Activated CD8-positive, alpha-beta T cell treated with anti-CD3 and anti-CD28 coated beads, Interleukin-2, amount 10 ng/mL, durations not matched to agents 7 days and 5 days (primary cell): ENCODE data around the gene LCP1. TPM values are rescaled to one million over a fixed set of nuclear protein-coding genes. Genes with fewer than 3 reads are reported as not detected.
A peak's percentile ranks its signal among the peaks of the same experiment; 100 is the strongest.

Experiments used
- ATAC-seq: fragments of 150-1000 bp; cut with Tn5 transposase; one replicate; pipeline ENCODE4 v1.10.0; 2021; ENCODE audit warnings: moderate library complexity
- CTCF ChIA-PET: fragments of 350-600 bp; sonication (Branson Sonifier 250); formaldehyde crosslinking; loops from one replicate; lab custom pipeline; 2021; ENCODE audit warnings: antibody characterized with exemption; lab: Charles Lee
- POLR2A ChIA-PET: fragments of 350-600 bp; sonication (Branson Sonifier 250); formaldehyde crosslinking; loops from one replicate; lab custom pipeline; 2021; ENCODE audit warnings: antibody characterized with exemption; lab: Charles Lee
- DNase-seq: peaks from one replicate; pipeline ENCODE4 v3.0.0-alpha.2; 2020
- H3K27ac Mint-ChIP-seq: one replicate; pipeline ENCODE4 v1.8.0; 2021; ENCODE audit warnings: mild to moderate bottlenecking, mixed read lengths
- H3K27me3 Mint-ChIP-seq: one replicate; pipeline ENCODE4 v1.8.0; 2021; ENCODE audit warnings: low read depth, mixed read lengths
- H3K36me3 Mint-ChIP-seq: one replicate; pipeline ENCODE4 v1.8.0; 2021; ENCODE audit warnings: low read depth, mixed read lengths
- H3K4me1 Mint-ChIP-seq: one replicate; pipeline ENCODE4 v1.8.0; 2021; ENCODE audit warnings: low read depth, mixed read lengths
- H3K4me3 Mint-ChIP-seq: one replicate; pipeline ENCODE4 v1.8.0; 2021; ENCODE audit warnings: mild to moderate bottlenecking, mixed read lengths
- H3K9me3 Mint-ChIP-seq: one replicate; pipeline ENCODE4 v1.8.0; 2022; ENCODE audit warnings: mixed read lengths; ENCODE audit not compliant: insufficient read depth
- total RNA-seq, 2 experiments: library from RNA; stranded (reverse); gene quantifications; one replicate each; pipeline ENCODE4 v1.2.3, GENCODE V29; 2021

LCP1 gene
- total RNA-seq, 2 experiments from 2014 or later, result 1,296 to 1,321 TPM

- no peak overlapping the region for H3K4me3 Mint-ChIP-seq
- CTCF ChIA-PET, result interaction anchor here (0.9 to 4.0 kb wide), 4 partner anchors 14 to 192 kb away, joined by 3 to 32 read pairs (median 4); no protein-coding TSS in a partner anchor
- H3K27me3 Mint-ChIP-seq, result no peaks in the 10 kb centered on the region
- peak overlapping the region; percentile 16 for H3K27ac Mint-ChIP-seq
- no peak for ATAC-seq
- H3K4me1 Mint-ChIP-seq, result peaks cover 45% of the 10 kb centered on the region
- no peaks in the 10 kb centered on the region for H3K9me3 Mint-ChIP-seq
- DNase-seq, result no peak
- POLR2A ChIA-PET, result interaction anchor here (0.8 kb wide), 1 partner anchor 11 kb away, joined by 3 read pairs; no protein-coding TSS in a partner anchor
- peaks cover 80% of the 10 kb centered on the region for H3K36me3 Mint-ChIP-seq
These were observed 52.9 kb downstream of the LCP1 start for GRCh38 chr13:46129124-46129523.

GRCh38 chr13:46127358-46128023 is 54.5 kb downstream of the LCP1 start:
- DNase-seq, result no peak
- H3K4me1 Mint-ChIP-seq, result peaks cover 41% of the 10 kb centered on the region

GRCh38 chr13:46126552-46127357 is 55.2 kb downstream of the LCP1 start:
- H3K9me3 Mint-ChIP-seq, result no peaks in the 10 kb centered on the region
- H3K36me3 Mint-ChIP-seq, result peaks cover 59% of the 10 kb centered on the region
- H3K4me3 Mint-ChIP-seq, result no peak overlapping the region
- ChIA-PET CTCF (interaction anchor here (0.6 to 4.0 kb wide), 38 partner anchors 8 to 1080 kb away, joined by 3 to 32 read pairs (median 5); partner anchors contain the start of gene CPB2), POLR2A (interaction anchor here (0.5 to 1.3 kb wide), 8 partner anchors 8 to 174 kb away, joined by 3 to 4 read pairs (median 3); partner anchors contain the start of gene ZC3H13)
- H3K27ac Mint-ChIP-seq, result peak overlapping the region; percentile 56
- H3K27me3 Mint-ChIP-seq, result no peaks in the 10 kb centered on the region
- DNase-seq (peak; percentile 78), ATAC-seq (peak; percentile 77)
- peaks cover 35% of the 10 kb centered on the region for H3K4me1 Mint-ChIP-seq

More at GRCh38 chr13:46127358-46128023, 54.5 kb downstream of the LCP1 start:
- CTCF ChIA-PET, result interaction anchor here (1.1 to 4.0 kb wide), 21 partner anchors 8 to 618 kb away, joined by 3 to 32 read pairs (median 6); no protein-coding TSS in a partner anchor
- Mint-ChIP-seq H3K36me3 (peaks cover 66% of the 10 kb centered on the region), H3K9me3 (no peaks in the 10 kb centered on the region), H3K4me3 (no peak overlapping the region), H3K27me3 (no peaks in the 10 kb centered on the region), H3K27ac (peak overlapping the region; percentile 2)
- no peak for ATAC-seq
- POLR2A ChIA-PET, result interaction anchor here (0.7 to 1.3 kb wide), 3 partner anchors 7 to 75 kb away, joined by 3 read pairs; partner anchors contain the start of gene ZC3H13

- H3K9me3 Mint-ChIP-seq, result no peaks in the 10 kb centered on the region
- ATAC-seq (no peak), DNase-seq (no peak)
- H3K27me3 Mint-ChIP-seq, result no peaks in the 10 kb centered on the region
- peaks cover 52% of the 10 kb centered on the region for H3K36me3 Mint-ChIP-seq
- ChIA-PET CTCF (interaction anchor here (0.6 to 4.0 kb wide), 35 partner anchors 8 to 1079 kb away, joined by 3 to 32 read pairs (median 5); partner anchors contain the start of gene CPB2), POLR2A (interaction anchor here (0.5 to 1.3 kb wide), 6 partner anchors 9 to 175 kb away, joined by 3 to 4 read pairs (median 3); partner anchors contain the start of gene ZC3H13)
- no peak overlapping the region for H3K4me3 Mint-ChIP-seq
- H3K27ac Mint-ChIP-seq, result peak overlapping the region; percentile 57
- peaks cover 35% of the 10 kb centered on the region for H3K4me1 Mint-ChIP-seq
These were observed 55.9 kb downstream of the LCP1 start for GRCh38 chr13:46126056-46126455.

DNA sequence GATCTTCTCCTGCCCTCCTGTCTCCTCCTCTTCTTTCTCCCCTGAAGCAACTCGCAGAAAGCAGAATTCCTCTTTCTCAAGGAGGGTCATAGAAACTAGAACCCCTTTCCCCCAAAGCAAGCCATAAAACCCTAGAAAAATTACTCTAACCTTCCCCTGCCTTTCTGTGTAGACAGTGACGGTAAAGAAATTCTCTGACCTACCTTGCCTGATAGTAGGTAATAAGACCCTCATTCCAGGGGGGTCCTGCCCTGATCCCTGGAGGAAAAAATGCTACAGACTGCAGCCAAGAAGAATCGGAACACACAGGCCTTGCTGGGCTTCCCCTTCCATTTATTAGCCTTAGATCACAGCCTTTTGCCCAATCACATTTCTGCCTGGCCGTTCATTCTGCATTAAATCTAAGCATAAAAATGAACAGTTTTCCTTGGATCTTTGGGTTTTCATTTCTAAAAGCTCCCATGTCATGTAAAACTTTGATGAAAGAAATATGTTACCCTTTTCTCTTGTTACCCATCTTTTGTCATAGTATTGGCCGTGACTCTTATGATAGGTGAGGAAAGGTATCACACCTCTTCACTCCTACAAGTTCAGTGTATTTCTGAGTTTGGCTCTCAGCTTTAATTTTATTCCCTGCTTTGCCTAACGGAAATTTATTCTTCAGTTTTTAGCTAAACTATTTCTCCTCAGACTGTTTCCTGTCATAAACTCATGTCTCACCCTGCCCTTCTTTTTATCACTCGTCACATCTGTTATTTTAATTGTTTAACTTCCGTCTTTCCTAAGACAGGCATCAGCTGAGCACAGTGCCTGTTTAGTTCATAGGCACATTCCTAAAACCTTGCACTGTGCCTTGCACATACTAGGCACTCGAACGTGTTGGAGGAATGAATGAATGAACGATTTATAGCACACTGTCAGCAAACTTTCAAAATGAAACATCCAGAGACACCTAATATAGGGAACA is 56.7 kb downstream of the LCP1 start:
- DNase-seq (no peak), ATAC-seq (no peak)
- H3K27ac Mint-ChIP-seq, result peak overlapping the region; percentile 57
- no peaks in the 10 kb centered on the region for H3K9me3 Mint-ChIP-seq
- CTCF ChIA-PET, result interaction anchor here (0.9 to 4.0 kb wide), 20 partner anchors 10 to 1078 kb away, joined by 3 to 32 read pairs (median 6); partner anchors contain the start of gene CPB2
- H3K4me1 Mint-ChIP-seq, result peaks cover 33% of the 10 kb centered on the region
- POLR2A ChIA-PET, result interaction anchor here (0.6 to 1.2 kb wide), 3 partner anchors 10 to 167 kb away, joined by 3 read pairs; no protein-coding TSS in a partner anchor
- no peak overlapping the region for H3K4me3 Mint-ChIP-seq
- H3K36me3 Mint-ChIP-seq, result peaks cover 44% of the 10 kb centered on the region
- no peaks in the 10 kb centered on the region for H3K27me3 Mint-ChIP-seq

GRCh38 chr13:46124531-46124966 is 57.4 kb downstream of the LCP1 start:
- peak; percentile 18 for ATAC-seq
- no peak for DNase-seq
- Mint-ChIP-seq H3K4me1 (peaks cover 32% of the 10 kb centered on the region), H3K27ac (peak overlapping the region; percentile 57), H3K36me3 (peaks cover 37% of the 10 kb centered on the region), H3K4me3 (no peak overlapping the region), H3K9me3 (no peaks in the 10 kb centered on the region), H3K27me3 (no peaks in the 10 kb centered on the region)
- POLR2A ChIA-PET, result interaction anchor here (1.2 kb wide), 1 partner anchor 25 kb away, joined by 3 read pairs; no protein-coding TSS in a partner anchor
- CTCF ChIA-PET, result interaction anchor here (3.5 kb wide), 1 partner anchor 35 kb away, joined by 29 read pairs; no protein-coding TSS in a partner anchor

DNA sequence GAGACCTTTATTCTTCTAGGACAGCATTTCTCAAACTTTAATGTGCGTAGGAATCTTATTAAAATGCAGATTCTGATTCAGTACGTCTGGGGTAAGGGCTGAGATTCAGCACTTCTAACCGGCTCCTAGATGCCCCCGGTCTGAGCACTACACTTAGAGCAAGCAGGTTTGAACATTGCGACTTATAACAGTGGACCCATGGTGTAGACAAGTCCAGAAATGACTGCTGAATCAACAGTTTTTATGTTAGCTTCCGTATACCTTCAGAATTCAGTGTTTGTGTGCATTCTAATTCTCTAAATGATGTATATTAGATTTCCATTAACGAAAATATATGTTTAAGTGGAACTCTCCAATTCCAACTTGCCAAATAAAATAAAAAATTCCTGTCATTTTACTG is 59.7 kb downstream of the LCP1 start:
- CTCF ChIA-PET, result no interaction called here
- POLR2A ChIA-PET, result no interaction called here
- H3K27ac Mint-ChIP-seq, result no peak overlapping the region
- no peak for ATAC-seq
- H3K9me3 Mint-ChIP-seq, result no peaks in the 10 kb centered on the region
- no peak for DNase-seq
- peaks cover 29% of the 10 kb centered on the region for H3K4me1 Mint-ChIP-seq
- peaks cover 25% of the 10 kb centered on the region for H3K36me3 Mint-ChIP-seq
- H3K4me3 Mint-ChIP-seq, result no peak overlapping the region
- H3K27me3 Mint-ChIP-seq, result peaks cover 8% of the 10 kb centered on the region

GRCh38 chr13:46121597-46122163 is 60.3 kb downstream of the LCP1 start:
- DNase-seq (no peak), ATAC-seq (no peak)
- Mint-ChIP-seq H3K4me1 (peaks cover 24% of the 10 kb centered on the region), H3K27me3 (peaks cover 10% of the 10 kb centered on the region), H3K27ac (no peak overlapping the region), H3K4me3 (no peak overlapping the region), H3K36me3 (peaks cover 20% of the 10 kb centered on the region), H3K9me3 (no peaks in the 10 kb centered on the region)
- CTCF ChIA-PET, result no interaction called here
- POLR2A ChIA-PET, result no interaction called here

GRCh38 chr13:46121033-46121432 is 60.9 kb downstream of the LCP1 start:
- Mint-ChIP-seq H3K27me3 (peaks cover 12% of the 10 kb centered on the region), H3K36me3 (peaks cover 14% of the 10 kb centered on the region), H3K9me3 (no peaks in the 10 kb centered on the region), H3K4me3 (no peak overlapping the region), H3K4me1 (peaks cover 18% of the 10 kb centered on the region), H3K27ac (no peak overlapping the region)
- DNase-seq (no peak), ATAC-seq (no peak)
- ChIA-PET POLR2A (no interaction called here), CTCF (no interaction called here)

DNA sequence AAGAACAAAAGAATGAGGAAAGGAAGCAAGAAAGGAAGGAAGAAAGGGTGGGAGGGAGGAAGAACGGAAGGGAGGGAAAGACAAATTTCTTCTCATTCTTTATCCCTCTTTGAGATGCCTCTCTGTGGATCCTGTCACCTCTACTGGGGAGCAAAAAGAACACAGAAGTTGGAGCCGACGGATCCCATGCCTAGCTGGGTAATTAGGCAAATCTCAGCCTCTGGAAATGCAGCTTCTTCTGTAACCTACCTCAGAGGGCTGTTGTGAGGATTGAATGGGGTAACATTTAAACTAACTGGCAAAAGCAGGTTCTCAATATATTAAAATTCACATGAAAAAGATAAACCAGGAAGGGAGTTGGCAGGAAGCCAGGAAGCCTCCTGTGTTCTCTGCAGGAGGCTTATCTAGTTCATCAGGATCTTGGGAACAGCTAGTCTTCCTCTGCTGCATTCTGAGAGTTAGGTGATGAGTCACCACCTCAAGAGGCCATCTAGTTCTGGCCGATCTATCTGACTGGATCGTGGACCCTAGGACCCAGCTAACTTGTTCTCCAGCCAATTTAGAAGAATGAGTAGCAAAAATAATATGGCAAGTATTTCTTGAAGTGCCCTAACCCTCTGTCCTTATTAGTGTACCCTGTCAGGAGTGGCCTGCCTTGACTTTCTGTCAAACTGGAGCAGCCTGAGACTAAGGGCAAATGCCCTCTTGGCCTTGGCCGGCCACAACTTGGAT is 61.9 kb downstream of the LCP1 start:
- DNase-seq (no peak), ATAC-seq (no peak)
- peaks cover 12% of the 10 kb centered on the region for H3K27me3 Mint-ChIP-seq
- no peak overlapping the region for H3K4me3 Mint-ChIP-seq
- ChIA-PET POLR2A (no interaction called here), CTCF (no interaction called here)
- no peak overlapping the region for H3K27ac Mint-ChIP-seq
- peaks cover 4% of the 10 kb centered on the region for H3K36me3 Mint-ChIP-seq
- H3K9me3 Mint-ChIP-seq, result no peaks in the 10 kb centered on the region
- peaks cover 8% of the 10 kb centered on the region for H3K4me1 Mint-ChIP-seq
